ENCODE data around the gene MRPS6. TPM values are rescaled to one million over a fixed set of nuclear protein-coding genes. Genes with fewer than 3 reads are reported as not detected.

The MRPS6 gene
- total and polyA plus RNA-seq, 2 of the 13 experiments (the other 11 are each of a cell fraction or from before 2014, with no cell fraction given), result 14.2 to 26.9 TPM

DNA sequence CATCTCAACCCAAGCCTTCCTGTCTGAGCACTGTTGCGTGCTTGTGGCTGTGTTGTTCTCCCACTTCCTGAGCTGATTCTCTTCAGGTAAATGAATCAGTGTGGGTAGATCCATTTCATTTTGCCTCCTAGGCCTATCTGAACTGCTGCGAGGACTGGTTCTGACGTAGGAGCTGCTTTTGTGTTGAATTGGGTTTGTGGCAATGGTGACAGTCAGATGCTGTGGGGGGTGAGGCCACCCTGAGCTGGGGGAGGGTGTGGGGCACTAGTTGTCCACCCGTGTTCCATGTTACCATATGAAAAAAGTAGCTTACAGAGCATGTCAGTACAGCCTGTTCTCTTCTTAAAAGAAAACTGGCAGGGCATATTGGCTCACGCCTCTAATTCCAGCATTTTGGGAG lies 81.5 kb downstream of the MRPS6 start (continued):
- TF ChIP-seq, protein P1, sequence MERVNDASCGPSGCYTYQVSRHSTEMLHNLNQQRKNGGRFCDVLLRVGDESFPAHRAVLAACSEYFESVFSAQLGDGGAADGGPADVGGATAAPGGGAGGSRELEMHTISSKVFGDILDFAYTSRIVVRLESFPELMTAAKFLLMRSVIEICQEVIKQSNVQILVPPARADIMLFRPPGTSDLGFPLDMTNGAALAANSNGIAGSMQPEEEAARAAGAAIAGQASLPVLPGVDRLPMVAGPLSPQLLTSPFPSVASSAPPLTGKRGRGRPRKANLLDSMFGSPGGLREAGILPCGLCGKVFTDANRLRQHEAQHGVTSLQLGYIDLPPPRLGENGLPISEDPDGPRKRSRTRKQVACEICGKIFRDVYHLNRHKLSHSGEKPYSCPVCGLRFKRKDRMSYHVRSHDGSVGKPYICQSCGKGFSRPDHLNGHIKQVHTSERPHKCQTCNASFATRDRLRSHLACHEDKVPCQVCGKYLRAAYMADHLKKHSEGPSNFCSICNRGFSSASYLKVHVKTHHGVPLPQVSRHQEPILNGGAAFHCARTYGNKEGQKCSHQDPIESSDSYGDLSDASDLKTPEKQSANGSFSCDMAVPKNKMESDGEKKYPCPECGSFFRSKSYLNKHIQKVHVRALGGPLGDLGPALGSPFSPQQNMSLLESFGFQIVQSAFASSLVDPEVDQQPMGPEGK (CRISPR knock-in tag; IDR thresholded peaks at IDR 0.05), result no peak
- TF ChIP-seq PCBP2 (optimal IDR thresholded peaks at IDR 0.05; ENCODE audit: low read depth, low read length, poor library complexity, severe bottlenecking), result no peak
- no peak for TF ChIP-seq AGO2 (optimal IDR thresholded peaks at IDR 0.05; ENCODE audit: low read depth, low read length)
- no peak for TF ChIP-seq ZNF136 (CRISPR knock-in tag; IDR thresholded peaks at IDR 0.05; ENCODE audit: low read depth)
- TF ChIP-seq, protein P2, sequence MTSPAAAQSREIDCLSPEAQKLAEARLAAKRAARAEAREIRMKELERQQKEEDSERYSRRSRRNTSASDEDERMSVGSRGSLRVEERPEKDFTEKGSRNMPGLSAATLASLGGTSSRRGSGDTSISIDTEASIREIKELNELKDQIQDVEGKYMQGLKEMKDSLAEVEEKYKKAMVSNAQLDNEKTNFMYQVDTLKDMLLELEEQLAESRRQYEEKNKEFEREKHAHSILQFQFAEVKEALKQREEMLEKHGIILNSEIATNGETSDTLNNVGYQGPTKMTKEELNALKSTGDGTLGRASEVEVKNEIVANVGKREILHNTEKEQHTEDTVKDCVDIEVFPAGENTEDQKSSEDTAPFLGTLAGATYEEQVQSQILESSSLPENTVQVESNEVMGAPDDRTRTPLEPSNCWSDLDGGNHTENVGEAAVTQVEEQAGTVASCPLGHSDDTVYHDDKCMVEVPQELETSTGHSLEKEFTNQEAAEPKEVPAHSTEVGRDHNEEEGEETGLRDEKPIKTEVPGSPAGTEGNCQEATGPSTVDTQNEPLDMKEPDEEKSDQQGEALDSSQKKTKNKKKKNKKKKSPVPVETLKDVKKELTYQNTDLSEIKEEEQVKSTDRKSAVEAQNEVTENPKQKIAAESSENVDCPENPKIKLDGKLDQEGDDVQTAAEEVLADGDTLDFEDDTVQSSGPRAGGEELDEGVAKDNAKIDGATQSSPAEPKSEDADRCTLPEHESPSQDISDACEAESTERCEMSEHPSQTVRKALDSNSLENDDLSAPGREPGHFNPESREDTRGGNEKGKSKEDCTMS (CRISPR knock-in tag; conservative IDR thresholded peaks at IDR 0.05), result no peak
- no peak for TF ChIP-seq NFE2 (CRISPR knock-in tag; IDR thresholded peaks at IDR 0.05)
- no peak for TF ChIP-seq ZNF253 (CRISPR knock-in tag; IDR thresholded peaks at IDR 0.05; ENCODE audit: borderline replicate concordance)
- TF ChIP-seq ZEB1 (IDR thresholded peaks at IDR 0.05; ENCODE audit: insufficient replicate concordance, low read depth), result no peak
- no peak for TF ChIP-seq HDAC6 (IDR thresholded peaks at IDR 0.05; ENCODE audit: low read depth, low read length)
- TF ChIP-seq MLLT10 (CRISPR knock-in tag; IDR thresholded peaks at IDR 0.05), result no peak
- TF ChIP-seq, protein P3, sequence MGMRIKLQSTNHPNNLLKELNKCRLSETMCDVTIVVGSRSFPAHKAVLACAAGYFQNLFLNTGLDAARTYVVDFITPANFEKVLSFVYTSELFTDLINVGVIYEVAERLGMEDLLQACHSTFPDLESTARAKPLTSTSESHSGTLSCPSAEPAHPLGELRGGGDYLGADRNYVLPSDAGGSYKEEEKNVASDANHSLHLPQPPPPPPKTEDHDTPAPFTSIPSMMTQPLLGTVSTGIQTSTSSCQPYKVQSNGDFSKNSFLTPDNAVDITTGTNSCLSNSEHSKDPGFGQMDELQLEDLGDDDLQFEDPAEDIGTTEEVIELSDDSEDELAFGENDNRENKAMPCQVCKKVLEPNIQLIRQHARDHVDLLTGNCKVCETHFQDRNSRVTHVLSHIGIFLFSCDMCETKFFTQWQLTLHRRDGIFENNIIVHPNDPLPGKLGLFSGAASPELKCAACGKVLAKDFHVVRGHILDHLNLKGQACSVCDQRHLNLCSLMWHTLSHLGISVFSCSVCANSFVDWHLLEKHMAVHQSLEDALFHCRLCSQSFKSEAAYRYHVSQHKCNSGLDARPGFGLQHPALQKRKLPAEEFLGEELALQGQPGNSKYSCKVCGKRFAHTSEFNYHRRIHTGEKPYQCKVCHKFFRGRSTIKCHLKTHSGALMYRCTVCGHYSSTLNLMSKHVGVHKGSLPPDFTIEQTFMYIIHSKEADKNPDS (CRISPR knock-in tag; IDR thresholded peaks at IDR 0.05), result no peak

Measured in HepG2 (cell line).